Kasumi-1 (cell line): Measurements from ENCODE around the gene DDX1.
"Not testable (repeated sequence)": the region's sequence is repeated elsewhere in the genome, so short reads cannot be mapped to it uniquely, and the experiment has no call there.

Source experiments
- DNase-seq, 2 experiments: peaks; one replicate each; lab custom pipeline; 2025; lab: John Stamatoyannopoulos, UW

Gene DDX1

DNA sequence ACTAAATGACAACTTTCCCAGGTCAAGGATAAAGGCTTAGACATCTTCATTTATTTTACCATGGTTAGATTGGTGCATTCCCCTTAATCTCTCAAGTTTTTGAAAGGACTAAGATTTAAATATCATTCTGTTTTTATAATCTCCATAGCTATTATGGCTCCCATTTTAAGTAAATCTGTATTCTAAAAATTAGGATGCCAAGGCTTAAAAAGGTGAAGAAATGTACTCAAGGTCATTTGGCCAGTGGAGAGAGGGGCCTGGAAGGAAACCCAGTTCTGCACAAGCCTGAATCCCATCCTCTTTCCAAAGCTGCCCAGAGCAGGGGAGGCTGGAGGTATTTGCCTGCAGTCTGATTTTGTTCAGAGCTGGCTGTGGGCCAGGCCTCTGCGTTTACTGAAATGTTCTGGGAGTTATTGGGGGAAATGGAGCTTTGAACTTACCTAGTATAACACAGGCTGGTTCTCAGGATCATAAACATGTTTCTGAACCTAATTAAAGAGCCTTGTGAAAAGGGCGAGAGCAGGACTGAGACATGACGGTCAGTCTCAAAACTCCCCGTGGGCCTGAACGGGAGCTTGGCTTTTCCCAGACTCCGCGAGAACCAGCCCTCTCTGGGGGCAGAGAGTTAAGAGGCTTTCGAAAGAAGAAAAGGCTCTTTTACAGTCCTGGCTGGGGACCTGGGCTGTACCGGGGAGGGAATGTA, 85.6 kb downstream of the DDX1 start:
- no peak for DNase-seq

DNA sequence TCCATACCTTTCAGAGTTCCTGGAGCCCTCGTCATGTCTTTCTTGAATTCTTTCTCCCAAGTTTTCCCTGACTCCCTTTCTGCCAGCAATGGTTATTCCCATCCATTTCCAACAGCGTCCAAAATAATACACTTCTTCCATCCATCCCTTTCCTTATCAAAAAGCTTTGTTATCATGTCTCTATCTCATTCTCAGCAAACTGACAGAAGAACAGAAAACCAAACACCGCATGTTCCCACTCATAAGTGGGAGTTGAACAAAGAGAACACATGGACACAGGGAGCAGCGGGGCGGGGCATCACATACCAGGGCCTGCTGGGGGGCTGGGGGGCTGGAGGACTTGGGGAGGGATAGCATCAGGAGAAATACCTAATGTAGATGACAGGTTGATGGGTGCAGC, 86.7 kb downstream of the DDX1 start:
- DNase-seq: no peak

DNA sequence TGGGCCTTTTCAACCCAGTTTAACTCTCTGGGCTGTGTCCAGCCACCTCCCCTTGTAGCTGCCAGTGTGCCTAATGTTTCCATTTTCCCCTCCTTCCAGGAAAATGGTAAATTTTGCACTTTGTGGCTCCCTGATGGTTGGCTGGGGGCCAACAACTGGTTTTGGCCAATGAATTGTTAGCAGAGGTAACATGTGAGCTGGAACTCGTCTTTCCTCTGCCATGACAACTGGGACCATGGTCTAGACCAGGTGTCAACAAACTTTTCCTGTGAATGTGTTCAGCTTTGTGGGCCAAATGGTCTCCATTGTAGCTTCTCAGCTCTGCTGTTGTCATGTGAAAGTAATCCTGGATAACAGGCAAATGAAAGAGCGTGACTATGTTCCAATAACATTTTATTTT, 87.2 kb downstream of the DDX1 start:
- no peak for DNase-seq

DNA sequence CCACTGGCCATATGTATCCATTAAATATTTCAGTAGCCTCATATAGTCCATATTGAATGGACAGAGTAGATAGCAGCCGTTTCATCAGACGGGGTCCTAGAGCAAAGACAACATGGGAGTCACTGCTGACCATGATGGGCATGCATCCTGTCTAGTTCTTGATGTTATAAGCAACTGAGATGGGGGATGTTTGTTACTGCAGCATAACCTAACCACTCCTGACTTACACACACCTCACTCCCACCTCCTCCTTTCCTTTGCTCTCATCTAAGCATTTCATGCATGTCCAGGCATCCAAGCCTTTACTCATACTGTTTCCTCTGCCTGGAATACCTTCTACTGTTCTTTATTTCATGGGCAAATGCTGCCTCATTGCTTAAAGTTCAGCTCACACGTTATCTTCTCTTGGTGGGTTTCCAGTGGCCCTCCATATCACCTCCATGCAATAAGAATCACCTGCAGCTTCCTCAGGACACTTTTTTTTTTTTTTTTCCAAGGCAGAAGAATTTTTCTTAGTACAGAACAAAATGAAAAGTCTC, 87.8 kb downstream of the DDX1 start:
- no peak for DNase-seq

DNA sequence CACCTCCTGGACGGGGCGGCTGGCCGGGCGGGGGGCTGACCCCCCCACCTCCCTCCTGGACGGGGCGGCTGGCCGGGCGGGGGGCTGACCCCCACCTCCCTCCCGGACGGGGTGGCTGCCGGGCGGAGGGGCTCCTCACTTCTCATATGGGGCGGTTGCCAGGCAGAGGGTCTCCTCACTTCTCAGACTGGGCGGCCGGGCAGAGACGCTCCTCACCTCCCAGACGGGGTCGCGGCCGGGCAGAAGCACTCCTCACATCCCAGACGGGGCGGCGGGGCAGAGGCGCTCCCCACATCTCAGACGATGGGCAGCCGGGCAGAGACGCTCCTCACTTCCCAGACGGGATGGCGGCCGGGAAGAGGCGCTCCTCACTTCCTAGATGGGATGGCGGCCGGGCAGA, 88.5 kb downstream of the DDX1 start:
- DNase-seq: not testable (repeated sequence)
